GM12801 (cell line): Measurements from ENCODE around the gene NSD2.

ENCODE experiments used
- TF ChIP-seq, protein P1 (sequence below): IDR thresholded peaks from one replicate; pipeline ENCODE4 v1.5.1; 2011; ENCODE audit warnings: control low read depth; ENCODE audit not compliant: insufficient read length; ENCODE audit errors: extremely low read depth

Gene NSD2

DNA sequence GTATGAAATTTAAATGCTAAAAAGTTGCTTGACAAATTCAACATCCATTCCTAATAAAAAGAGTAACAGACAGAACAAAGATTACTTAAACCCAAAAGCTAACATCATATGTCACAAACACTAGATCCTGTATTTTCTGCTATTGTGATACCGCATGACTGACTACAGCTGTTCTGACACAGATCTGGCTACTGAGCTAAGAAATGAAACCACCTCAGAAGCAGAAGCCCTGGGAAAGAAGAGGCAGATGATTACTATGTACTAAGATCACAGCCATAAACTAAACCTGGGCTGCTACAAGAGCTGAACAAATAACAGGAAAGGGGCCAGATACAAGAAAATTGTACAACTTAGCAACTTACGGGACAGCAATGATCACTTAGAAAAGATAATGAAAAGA is 24.6 kb upstream of the NSD2 start:
- TF ChIP-seq, protein P1, sequence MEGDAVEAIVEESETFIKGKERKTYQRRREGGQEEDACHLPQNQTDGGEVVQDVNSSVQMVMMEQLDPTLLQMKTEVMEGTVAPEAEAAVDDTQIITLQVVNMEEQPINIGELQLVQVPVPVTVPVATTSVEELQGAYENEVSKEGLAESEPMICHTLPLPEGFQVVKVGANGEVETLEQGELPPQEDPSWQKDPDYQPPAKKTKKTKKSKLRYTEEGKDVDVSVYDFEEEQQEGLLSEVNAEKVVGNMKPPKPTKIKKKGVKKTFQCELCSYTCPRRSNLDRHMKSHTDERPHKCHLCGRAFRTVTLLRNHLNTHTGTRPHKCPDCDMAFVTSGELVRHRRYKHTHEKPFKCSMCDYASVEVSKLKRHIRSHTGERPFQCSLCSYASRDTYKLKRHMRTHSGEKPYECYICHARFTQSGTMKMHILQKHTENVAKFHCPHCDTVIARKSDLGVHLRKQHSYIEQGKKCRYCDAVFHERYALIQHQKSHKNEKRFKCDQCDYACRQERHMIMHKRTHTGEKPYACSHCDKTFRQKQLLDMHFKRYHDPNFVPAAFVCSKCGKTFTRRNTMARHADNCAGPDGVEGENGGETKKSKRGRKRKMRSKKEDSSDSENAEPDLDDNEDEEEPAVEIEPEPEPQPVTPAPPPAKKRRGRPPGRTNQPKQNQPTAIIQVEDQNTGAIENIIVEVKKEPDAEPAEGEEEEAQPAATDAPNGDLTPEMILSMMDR: no peak

DNA sequence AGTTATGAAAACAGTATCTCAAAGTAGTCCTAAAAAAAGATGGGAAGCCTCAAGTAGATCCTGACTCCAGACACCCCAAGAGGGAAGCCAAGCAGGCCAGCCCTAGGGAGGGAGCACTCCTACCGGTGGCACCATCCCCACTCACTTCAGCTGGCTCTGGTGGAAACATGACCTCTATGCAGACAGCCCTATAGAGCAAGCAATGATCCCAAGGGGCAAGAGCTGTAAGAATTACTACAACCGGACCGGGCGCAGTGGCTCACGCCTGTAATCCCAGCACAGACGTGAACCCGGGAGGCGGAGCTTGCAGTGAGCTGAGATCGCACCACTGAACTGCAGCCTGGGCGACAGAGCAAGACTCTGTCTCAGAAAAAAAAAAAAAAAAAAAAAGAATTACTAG is 20.9 kb upstream of the NSD2 start:
- TF ChIP-seq, protein P1: no peak

DNA sequence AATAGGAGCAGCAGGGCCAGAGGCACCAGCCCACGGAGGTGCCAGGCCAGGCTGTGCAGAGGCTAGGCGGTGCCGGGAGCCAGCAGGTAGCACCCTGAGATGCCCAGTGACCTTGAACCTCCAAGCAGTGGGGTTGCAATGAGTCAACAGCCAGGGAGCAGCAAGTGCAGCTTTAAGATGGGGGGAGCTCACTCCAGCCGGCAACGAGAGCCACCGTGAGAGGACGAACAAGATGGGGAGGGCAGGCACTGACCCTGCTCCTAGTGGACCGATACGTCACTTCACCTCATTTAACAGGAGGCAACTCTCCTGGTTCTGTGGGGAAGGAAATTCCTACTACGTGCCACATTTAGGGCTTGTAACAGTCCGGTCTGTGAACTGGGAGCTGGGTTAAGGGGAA is 20.0 kb upstream of the NSD2 start:
- TF ChIP-seq, protein P1: no peak

DNA sequence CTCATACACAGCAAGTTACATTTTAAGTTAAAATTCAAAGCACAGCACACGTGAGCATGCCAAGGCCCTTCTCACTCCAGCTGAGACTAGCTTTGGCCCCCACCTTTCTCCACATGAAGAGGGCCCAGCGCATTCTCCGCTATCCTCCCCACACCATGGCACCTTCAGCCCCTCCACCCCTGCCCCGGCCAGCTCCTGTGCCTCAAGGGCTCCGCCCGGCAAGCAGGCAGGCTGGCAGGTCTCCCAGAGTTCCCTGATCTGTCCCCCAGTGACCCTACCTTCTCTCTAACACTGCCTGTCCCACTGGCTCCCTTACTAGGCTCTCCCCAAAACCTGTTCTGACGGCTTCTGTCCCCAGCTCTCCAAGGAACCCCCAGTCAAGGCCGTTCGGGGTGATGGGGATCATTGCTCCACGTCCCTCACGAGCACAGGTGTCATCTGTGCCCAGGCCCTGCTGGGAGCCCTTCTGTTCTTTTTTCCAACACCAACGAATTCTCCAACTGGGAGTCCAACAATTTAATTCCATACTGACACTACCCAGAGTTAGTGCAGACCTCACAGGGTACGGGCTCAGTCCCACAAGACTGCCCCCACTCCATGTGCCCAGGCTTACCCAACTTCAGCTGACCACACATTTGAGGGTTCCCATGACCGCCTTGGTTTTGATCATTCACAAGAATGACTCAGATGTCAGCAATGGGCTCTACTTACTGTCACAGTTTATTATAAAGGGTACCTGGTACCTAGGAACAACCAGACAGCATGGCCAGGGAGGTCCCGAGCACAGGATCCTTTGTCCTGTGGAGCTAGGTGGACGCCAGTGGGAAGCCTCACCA is 19.4 kb upstream of the NSD2 start:
- TF ChIP-seq, protein P1: no peak

DNA sequence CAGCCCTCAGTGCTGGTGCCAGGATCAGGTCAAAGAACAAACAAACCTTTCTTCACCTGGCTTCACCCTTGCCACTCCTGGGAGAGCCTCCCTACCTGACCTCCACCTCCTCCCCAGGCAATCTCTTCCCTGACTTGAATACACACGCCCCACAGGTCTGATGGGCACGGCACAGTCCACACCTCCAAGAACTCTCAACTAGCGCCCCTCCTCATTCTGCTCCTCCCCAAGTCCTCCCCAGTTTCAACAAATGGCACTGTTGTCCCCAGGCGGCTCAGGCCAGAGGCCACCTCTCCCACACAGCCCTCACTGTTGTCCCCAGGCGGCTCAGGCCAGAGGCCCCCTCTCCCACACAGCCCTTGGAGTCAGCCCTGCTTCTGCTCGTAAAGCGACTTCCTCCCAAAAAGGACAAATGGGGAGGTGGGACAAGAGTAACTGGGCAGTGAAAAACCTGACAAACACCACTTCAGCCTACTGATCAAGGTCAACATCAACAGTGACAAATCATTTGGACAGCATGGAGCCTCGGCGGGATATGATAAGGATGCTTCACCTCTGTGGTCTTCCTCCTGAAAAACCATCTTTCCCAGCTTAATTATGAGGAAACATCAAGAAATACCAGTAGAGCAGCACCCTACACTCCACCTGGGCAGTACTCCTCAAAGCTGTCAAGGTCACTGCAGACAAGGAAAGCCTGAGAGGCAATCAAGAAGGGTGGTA is 18.1 kb upstream of the NSD2 start:
- TF ChIP-seq, protein P1: no peak

DNA sequence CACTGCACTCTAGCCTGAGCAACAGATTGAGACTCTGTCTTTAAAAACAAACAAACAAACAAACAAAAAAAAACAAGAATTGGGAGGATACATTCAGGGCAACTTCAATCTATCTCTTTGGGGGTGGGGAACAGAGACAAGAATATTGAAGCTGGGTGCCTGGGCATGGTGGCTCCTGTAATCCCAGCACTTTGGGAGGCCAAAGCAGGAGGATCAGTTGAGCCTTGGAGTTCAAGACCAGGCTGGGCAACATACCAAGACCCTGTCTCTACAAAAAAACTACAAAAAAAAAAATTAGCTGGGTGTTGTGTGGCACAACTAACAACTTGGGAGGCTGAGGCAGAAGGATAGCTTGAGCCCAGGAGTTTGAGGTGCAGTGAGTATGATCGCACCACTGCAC is 16.4 kb upstream of the NSD2 start:
- TF ChIP-seq, protein P1: no peak

DNA sequence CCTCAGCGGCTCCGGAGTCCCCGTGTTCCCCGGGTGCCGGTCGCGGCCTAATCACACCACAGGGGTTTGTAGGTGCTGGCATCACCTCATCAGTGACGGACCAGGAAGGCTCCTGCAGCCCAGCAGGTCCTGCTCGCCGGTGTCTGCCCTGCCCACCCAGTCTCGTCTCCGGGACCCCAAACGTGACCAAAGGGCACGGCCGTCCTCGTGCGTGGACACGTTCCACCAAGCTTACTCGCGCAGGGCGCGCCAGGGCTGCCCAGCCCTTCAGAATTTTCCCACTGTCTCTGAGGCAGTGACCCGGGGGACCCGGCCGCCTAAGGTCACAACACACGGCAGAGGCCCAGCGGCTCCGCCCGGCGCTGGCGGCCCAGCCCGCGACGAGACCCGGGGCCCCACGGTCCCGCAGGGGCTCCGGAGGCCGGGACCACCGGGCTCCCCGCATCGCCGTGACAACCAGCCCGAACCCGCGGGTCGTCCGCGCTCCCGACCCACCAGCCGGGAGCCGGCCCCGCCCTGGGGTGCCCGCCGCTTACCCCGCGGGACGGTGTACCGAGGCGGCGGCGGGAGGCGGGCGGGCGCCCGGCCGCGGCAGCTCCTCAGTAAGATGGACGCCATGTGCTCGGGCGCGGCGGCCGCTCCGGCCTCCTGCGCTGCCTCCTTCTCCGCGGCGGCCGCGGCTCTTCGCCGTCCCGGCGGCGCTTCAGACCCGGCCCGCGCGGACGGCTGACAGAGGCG is 15.7 kb upstream of the NSD2 start:
- TF ChIP-seq, protein P1: no peak
